Breast epithelium (tissue), 4 donors: Measurements from ENCODE around the gene CDH23. TPM values are rescaled to one million over a fixed set of nuclear protein-coding genes. Genes with fewer than 3 reads are reported as not detected.

ENCODE experiments used
- DNase-seq, 2 donors: peaks; one replicate each; pipeline ENCODE4 v3.0.0-alpha.2; 2019; ENCODE audit warnings: low spot score in 2 of 2
- H3K27ac ChIP-seq, 2 donors: fragments of 200-600 bp; sonication (generic) in 1 of 2; one replicate each; pipeline ENCODE4 v1.5.1; 2016 to 2019; ENCODE audit warnings: mild to moderate bottlenecking in 1 of 2
- H3K27me3 ChIP-seq, 2 donors: fragments of 200-600 bp; sonication (generic) in 1 of 2; one replicate each; pipeline versions ENCODE4 v1.5.1 to v1.6.0; 2017 to 2019; ENCODE audit warnings: control low read depth in 1 of 2, mild to moderate bottlenecking in 1 of 2
- H3K36me3 ChIP-seq: fragments of 200-600 bp; one replicate; pipeline ENCODE4 v1.5.1; 2019
- H3K4me1 ChIP-seq, 2 donors: fragments of 200-600 bp; sonication (generic); one replicate each; pipeline ENCODE4 v1.5.1; 2016 to 2019; ENCODE audit warnings: control low read depth in 1 of 2
- H3K4me3 ChIP-seq, 3 donors: fragments of 200-600 bp; sonication (generic); 1 replicate in 2 of 3; 2 replicates in 1 of 3; pipeline ENCODE4 v1.5.1; 2016 to 2019; ENCODE audit warnings: mild to moderate bottlenecking in 3 of 3, moderate library complexity in 2 of 3
- H3K9me3 ChIP-seq, 2 donors: fragments of 200-600 bp; sonication (generic) in 1 of 2; one replicate each; pipeline ENCODE4 v1.5.1; 2016 to 2019; ENCODE audit warnings: control low read depth in 1 of 2
- POLR2A ChIP-seq: fragments of 450-650 bp; IDR thresholded peaks from one replicate; pipeline ENCODE4 v1.6.1; 2016; ENCODE audit warnings: antibody characterized with exemption, mild to moderate bottlenecking, moderate library complexity
- POLR2AphosphoS5 ChIP-seq, 3 donors: sonication (generic); formaldehyde crosslinking; IDR thresholded peaks; one replicate each; pipeline ENCODE4 v1.6.1; 2017; ENCODE audit warnings: antibody characterized with exemption in 3 of 3
- intact Hi-C: fragments of 100-400 bp; cut with DNase I; formaldehyde crosslinking; loops from one replicate; pipeline ENCODE4 v1.15.1; 2023; ENCODE audit warnings: low total_unique reads
- total RNA-seq, 3 donors: library from RNA; depleted of rRNA; stranded (reverse); fragments of >200 nt; gene quantifications; one replicate each; pipeline ENCODE4 v1.1.0, GENCODE V29; 2016
- TF ChIP-seq, protein P1 (sequence below), 3 donors: fragments of 450-650 bp; IDR thresholded peaks; one replicate each; pipeline ENCODE4 v1.5.1; 2016 to 2017; ENCODE audit warnings: antibody characterized with exemption in 3 of 3, mild to moderate bottlenecking in 3 of 3, moderate library complexity in 3 of 3

CDH23 gene
- total RNA-seq, 3 donors from 2014 or later = 8.5 to 13.8 (median 11.6) TPM

DNA sequence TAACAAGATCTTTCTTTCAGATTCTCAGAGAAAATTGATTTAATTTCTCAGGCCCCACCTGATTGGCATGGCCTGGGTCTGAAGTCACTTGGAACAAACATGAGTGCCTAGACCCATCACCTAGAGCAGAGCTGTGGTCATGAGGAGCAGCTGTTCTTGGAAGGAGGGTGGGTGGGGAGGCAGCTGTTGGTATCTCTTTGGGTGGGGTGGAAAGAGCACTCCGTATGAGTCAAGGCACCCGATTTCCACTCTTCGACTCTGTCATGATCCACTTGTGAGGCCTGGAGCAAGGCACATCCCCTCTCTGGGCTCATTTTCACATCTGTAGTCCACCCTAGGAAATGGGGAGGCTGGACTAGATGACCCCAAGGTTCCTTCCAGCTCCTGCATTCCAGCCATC is 166.2 kb downstream of the CDH23 start:
- Histone ChIP-seq H3K27ac (no peak overlapping the region), H3K4me3 (no peak overlapping the region), H3K4me1 (no peaks in the 10 kb centered on the region), H3K27me3 (no peaks in the 10 kb centered on the region), H3K9me3 (no peaks in the 10 kb centered on the region), H3K36me3 (no peaks in the 10 kb centered on the region)
- TF ChIP-seq POLR2AphosphoS5 (IDR thresholded peaks at IDR 0.05) (no peak), POLR2A (no peak)
- TF ChIP-seq, protein P1, sequence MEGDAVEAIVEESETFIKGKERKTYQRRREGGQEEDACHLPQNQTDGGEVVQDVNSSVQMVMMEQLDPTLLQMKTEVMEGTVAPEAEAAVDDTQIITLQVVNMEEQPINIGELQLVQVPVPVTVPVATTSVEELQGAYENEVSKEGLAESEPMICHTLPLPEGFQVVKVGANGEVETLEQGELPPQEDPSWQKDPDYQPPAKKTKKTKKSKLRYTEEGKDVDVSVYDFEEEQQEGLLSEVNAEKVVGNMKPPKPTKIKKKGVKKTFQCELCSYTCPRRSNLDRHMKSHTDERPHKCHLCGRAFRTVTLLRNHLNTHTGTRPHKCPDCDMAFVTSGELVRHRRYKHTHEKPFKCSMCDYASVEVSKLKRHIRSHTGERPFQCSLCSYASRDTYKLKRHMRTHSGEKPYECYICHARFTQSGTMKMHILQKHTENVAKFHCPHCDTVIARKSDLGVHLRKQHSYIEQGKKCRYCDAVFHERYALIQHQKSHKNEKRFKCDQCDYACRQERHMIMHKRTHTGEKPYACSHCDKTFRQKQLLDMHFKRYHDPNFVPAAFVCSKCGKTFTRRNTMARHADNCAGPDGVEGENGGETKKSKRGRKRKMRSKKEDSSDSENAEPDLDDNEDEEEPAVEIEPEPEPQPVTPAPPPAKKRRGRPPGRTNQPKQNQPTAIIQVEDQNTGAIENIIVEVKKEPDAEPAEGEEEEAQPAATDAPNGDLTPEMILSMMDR (IDR thresholded peaks at IDR 0.05) = no peak
- no peak for DNase-seq
- intact Hi-C loops = no loop called here

GRCh38 chr10:71564194-71564820 is 167.6 kb downstream of the CDH23 start:
- no peaks in the 10 kb centered on the region for H3K36me3 ChIP-seq
- intact Hi-C loops = no loop called here
- no peak for DNase-seq
- no peak for TF ChIP-seq POLR2AphosphoS5 (IDR thresholded peaks at IDR 0.05)
- TF ChIP-seq, protein P1 (IDR thresholded peaks at IDR 0.05) = no peak
- no peak for TF ChIP-seq POLR2A
- no peaks in the 10 kb centered on the region for H3K4me1 ChIP-seq
- H3K27me3 ChIP-seq = no peaks in the 10 kb centered on the region
- H3K9me3 ChIP-seq = no peaks in the 10 kb centered on the region
- no peak overlapping the region for H3K27ac ChIP-seq
- H3K4me3 ChIP-seq = no peak overlapping the region

DNA sequence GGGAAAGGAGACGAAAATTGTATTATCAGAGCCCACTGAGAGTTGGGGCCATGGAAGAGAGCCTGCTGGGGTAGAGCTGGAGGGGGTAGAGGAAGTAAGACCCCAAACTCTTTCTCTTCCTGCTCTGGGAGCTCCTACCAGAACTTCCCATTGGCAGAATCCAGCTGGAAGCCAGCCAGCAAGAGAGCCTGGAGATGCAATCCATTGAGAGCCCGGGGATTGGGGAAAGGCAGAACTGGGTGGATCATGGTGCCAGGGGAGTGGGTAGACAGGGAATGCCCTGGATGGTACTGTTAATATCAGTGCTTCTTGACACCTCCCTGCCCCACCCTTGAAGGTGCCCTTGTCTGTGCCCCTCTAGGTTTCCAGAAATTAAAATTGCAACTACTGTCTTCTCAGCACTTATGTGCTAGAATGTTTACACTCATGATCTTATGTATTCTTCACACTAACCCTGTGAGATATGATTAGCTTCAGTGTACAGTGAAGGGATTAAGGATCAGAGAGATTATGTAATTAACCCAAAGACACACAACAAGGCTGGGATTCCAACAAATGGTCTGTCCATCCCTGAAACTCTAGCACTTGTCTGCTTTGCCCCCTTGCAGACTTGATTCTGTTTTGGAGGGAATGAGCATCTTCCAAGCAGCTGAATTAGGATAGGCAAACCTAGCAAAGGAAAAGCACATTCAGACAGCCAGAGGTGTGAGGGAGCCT is 168.7 kb downstream of the CDH23 start:
- no peak overlapping the region for H3K27ac ChIP-seq
- no peaks in the 10 kb centered on the region for H3K27me3 ChIP-seq
- no peaks in the 10 kb centered on the region for H3K4me1 ChIP-seq
- TF ChIP-seq POLR2A = no peak
- no peak for TF ChIP-seq POLR2AphosphoS5 (IDR thresholded peaks at IDR 0.05)
- TF ChIP-seq, protein P1 (IDR thresholded peaks at IDR 0.05) = no peak
- H3K4me3 ChIP-seq = no peak overlapping the region
- intact Hi-C loops = loop anchor here (1.0 kb wide), 1 partner anchor 32 kb away; no protein-coding TSS in a partner anchor
- no peak for DNase-seq
- H3K9me3 ChIP-seq = no peaks in the 10 kb centered on the region
- H3K36me3 ChIP-seq = no peaks in the 10 kb centered on the region

DNA sequence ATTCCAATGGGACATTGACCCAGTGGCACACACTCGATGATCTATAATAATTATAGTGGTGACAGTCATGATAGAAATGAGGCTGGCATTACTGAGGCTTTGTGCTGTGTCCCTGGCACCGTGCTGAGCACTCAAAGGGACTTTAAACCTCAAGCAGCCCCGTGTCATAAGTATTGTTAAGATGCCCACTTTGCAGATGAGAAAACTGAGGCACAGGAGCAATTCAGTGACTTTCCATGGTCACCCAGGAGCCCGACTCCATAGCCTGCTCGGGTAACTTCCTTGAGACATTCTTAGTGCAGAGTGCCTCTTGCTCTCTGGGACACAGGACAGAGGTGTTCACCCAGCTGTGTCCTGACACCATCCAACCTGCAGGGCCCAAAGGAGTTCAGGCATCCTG is 170.3 kb downstream of the CDH23 start:
- H3K4me1 ChIP-seq = no peaks in the 10 kb centered on the region
- H3K27me3 ChIP-seq = no peaks in the 10 kb centered on the region
- intact Hi-C loops = no loop called here
- H3K27ac ChIP-seq = no peak overlapping the region
- no peak for DNase-seq
- H3K9me3 ChIP-seq = no peaks in the 10 kb centered on the region
- TF ChIP-seq POLR2AphosphoS5 (IDR thresholded peaks at IDR 0.05) (no peak), POLR2A (no peak)
- TF ChIP-seq, protein P1 (IDR thresholded peaks at IDR 0.05) = no peak
- H3K4me3 ChIP-seq = no peak overlapping the region
- H3K36me3 ChIP-seq = no peaks in the 10 kb centered on the region

- no peak for TF ChIP-seq POLR2A
- TF ChIP-seq, protein P1 (IDR thresholded peaks at IDR 0.05) = no peak
- no peak for TF ChIP-seq POLR2AphosphoS5 (IDR thresholded peaks at IDR 0.05)
- intact Hi-C loops = no loop called here
- H3K27me3 ChIP-seq = no peaks in the 10 kb centered on the region
- no peak overlapping the region for H3K4me3 ChIP-seq
- no peak for DNase-seq
- H3K9me3 ChIP-seq = no peaks in the 10 kb centered on the region
- no peaks in the 10 kb centered on the region for H3K36me3 ChIP-seq
- no peaks in the 10 kb centered on the region for H3K4me1 ChIP-seq
- no peak overlapping the region for H3K27ac ChIP-seq
Observed at GRCh38 chr10:71568896-71569492, 172.3 kb downstream of the CDH23 start.
